NCI-H128 (cell line): ENCODE measurements around the gene MDH2.
"Not testable (repeated sequence)": the region's sequence is repeated elsewhere in the genome, so short reads cannot be mapped to it uniquely, and the experiment has no call there.

Source experiments
- DNase-seq: peaks from one replicate; lab custom pipeline; 2025; ENCODE audit not compliant: unreplicated experiment; lab: John Stamatoyannopoulos, UW

The MDH2 gene

DNA sequence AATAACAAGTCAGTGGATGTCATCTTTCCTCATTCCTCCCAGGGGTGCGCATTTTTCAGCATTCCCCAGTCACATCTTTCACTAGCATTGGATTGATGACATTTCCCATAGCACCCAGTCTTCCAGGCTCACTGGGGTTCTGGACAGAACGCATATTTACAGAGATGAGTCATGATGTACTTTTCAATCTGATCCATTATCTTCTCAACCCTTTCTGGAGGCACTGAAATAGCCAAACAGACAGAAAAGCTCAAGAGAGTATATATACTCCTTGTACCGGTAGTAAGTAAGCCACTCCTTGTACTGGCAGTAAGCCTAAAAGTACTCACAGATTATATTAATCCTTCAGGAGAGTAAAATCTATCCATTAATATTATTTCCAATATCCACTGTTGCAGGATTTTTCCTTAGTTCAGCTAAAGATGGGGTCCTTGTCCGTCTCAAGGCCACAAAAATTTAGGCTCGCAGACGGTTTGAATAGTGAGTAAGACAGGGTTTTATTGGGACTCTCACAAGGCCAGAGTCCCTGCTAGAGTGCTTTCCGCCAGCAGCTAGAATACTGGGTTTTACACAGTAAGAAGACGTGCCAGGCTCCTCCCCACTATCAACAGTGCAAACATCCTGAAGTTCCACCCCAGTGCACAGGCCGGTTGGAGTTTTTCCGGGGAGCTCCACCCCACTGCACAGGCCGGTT, 60.8 kb downstream of the MDH2 start:
- DNase-seq = no peak

- not testable (repeated sequence) for DNase-seq
Measured at GRCh38 chr7:76113042-76113630, 65.2 kb downstream of the MDH2 start.

DNA sequence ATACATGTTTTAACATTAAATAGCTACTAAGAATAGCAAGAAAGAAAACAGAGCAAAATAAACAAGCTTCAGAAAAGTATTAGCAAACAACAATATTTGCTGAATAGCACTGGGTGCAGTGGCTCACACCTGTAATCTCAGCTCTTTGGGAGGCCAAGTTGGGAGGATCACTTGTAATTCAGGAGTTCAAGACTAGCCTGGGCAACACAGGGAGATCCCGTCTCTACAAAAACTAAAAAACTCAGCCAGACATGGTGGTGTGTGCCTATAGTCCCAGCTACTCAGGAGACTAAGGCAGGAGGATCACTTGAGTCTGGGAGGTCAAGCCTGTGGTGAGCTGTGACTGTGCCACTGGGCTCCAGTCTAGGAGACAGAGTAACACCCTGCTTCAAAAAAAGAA, 66.8 kb downstream of the MDH2 start:
- DNase-seq = not testable (repeated sequence)
